HepG2 (cell line): Measurements from ENCODE around the gene GDI1. TPM values are rescaled to one million over a fixed set of nuclear protein-coding genes. Genes with fewer than 3 reads are reported as not detected.

ENCODE experiments used
- ATAC-seq: fragments of 200-7000 bp; cut with Tn5 transposase; 3 replicates; pipeline ENCODE4 v1.9.1; 2020; ENCODE audit warnings: mild to moderate bottlenecking, moderate library complexity
- BruUV-seq: library from RNA; stranded (reverse); fragments of 400-500 nt; replicated peaks from 2 replicates; lab custom pipeline; 2021; lab: Mats Ljungman, UMichigan
- CTCF ChIA-PET: fragments of 300-600 bp; formaldehyde crosslinking; extraction: SDS; loops from one replicate; lab custom pipeline; 2021; ENCODE audit warnings: low total read pairs, inconsistent platforms, low intra/inter-chr PET ratio; lab: Yijun Ruan, JAX
- POLR2A ChIA-PET: fragments of 350-600 bp; sonication (Branson Sonifier 250); formaldehyde crosslinking; loops from one replicate; lab custom pipeline; 2020; ENCODE audit warnings: antibody characterized with exemption, inconsistent platforms; lab: Yijun Ruan, JAX
- DNase-seq: peaks from one replicate; pipeline ENCODE4 v3.0.0-alpha.2; 2015; ENCODE audit warnings: low spot score
- FAIRE-seq: peaks from 3 replicates; lab custom pipeline; 2011; peaks lifted over from hg19 to GRCh38; lab: Jason Lieb, UNC
- H2AFZ ChIP-seq: one replicate; pipeline ENCODE4 v1.6.1; 2011; ENCODE audit warnings: low read length, inconsistent platforms
- H3K27ac ChIP-seq: fragments of 300-600 bp; 3 replicates; pipeline ENCODE4 v1.8.0; 2011; ENCODE audit warnings: mixed run types, mild to moderate bottlenecking, mixed read lengths, low read length, inconsistent platforms; ENCODE audit not compliant: insufficient read depth; ENCODE audit errors: extremely low read length
- H3K27me3 ChIP-seq, 2 experiments: fragments of 200-600 bp in 1 of 2; 2 replicates in 1 of 2; 3 replicates in 1 of 2; pipeline versions ENCODE4 v1.6.0 to v1.8.0; 2011; ENCODE audit warnings: low read length in 2 of 2, mild to moderate bottlenecking in 2 of 2, moderate library complexity in 2 of 2, inconsistent platforms in 1 of 2; ENCODE audit not compliant: insufficient read depth in 2 of 2, control insufficient read depth in 1 of 2
- H3K36me3 ChIP-seq, 2 experiments: fragments of 200-600 bp in 1 of 2; replicated peaks in 1 of 2; 2 replicates in 1 of 2; 3 replicates in 1 of 2; pipeline versions ENCODE4 v1.5.1 to v1.8.0; 2011; ENCODE audit warnings: low read length in 2 of 2, inconsistent platforms in 1 of 2; ENCODE audit not compliant: insufficient read depth in 2 of 2, control insufficient read depth in 1 of 2
- H3K4me1 ChIP-seq: 2 replicates; pipeline ENCODE4 v1.5.1; 2012; ENCODE audit warnings: low read length, inconsistent platforms; ENCODE audit not compliant: insufficient read depth
- H3K4me2 ChIP-seq: 2 replicates; pipeline ENCODE4 v1.6.0; 2011; ENCODE audit warnings: low read depth, low read length, inconsistent platforms
- H3K4me3 ChIP-seq, 3 experiments: fragments of 200-600 bp in 1 of 3; sonication (generic), shearing (Covaris generic) in 1 of 3; replicated peaks in 1 of 3; 2 replicates each; pipeline ENCODE4 v1.5.1; 2011 to 2016; ENCODE audit warnings: low read length in 3 of 3, inconsistent platforms in 2 of 3, low read depth in 2 of 3, mild to moderate bottlenecking in 2 of 3, control low read depth in 1 of 3, mixed read lengths in 1 of 3; ENCODE audit not compliant: insufficient read depth in 1 of 3
- H3K79me2 ChIP-seq: one replicate; pipeline ENCODE4 v1.6.1; 2011; ENCODE audit warnings: low read length, inconsistent platforms; ENCODE audit not compliant: insufficient read depth
- H3K9ac ChIP-seq: 2 replicates; pipeline ENCODE4 v1.6.0; 2011; ENCODE audit warnings: mild to moderate bottlenecking, low read depth, low read length, inconsistent platforms; ENCODE audit not compliant: insufficient read depth
- H3K9me3 ChIP-seq: 2 replicates; pipeline ENCODE4 v1.5.1; 2012; ENCODE audit warnings: mild to moderate bottlenecking, low read length
- H4K20me1 ChIP-seq: 2 replicates; pipeline ENCODE4 v1.6.0; 2011; ENCODE audit warnings: inconsistent platforms, mild to moderate bottlenecking, low read length, moderate library complexity; ENCODE audit not compliant: insufficient read depth
- GPN1 ChIP-seq: sonication (generic); formaldehyde crosslinking; IDR thresholded peaks from 2 replicates; pipeline ENCODE4 v1.5.1; 2020; ENCODE audit warnings: missing genetic modification reagents, borderline replicate concordance
- HNRNPH1 ChIP-seq: fragments of 200-400 bp; formaldehyde crosslinking; optimal IDR thresholded peaks from 2 replicates; pipeline ENCODE3; 2017; ENCODE audit warnings: mild to moderate bottlenecking, low read depth, low read length
- NRL ChIP-seq: sonication (generic); formaldehyde crosslinking; IDR thresholded peaks from 2 replicates; pipeline ENCODE4 v1.5.0; 2020; ENCODE audit warnings: missing genetic modification reagents, mild to moderate bottlenecking, moderate library complexity, borderline replicate concordance
- SMAD3 ChIP-seq: sonication (generic); formaldehyde crosslinking; IDR thresholded peaks from 2 replicates; pipeline ENCODE4 v1.4.0; 2020; ENCODE audit warnings: missing genetic modification reagents
- TEAD3 ChIP-seq: optimal IDR thresholded peaks from 2 replicates; pipeline ENCODE3; 2016; ENCODE audit warnings: borderline replicate concordance
- ZNF83 ChIP-seq: sonication (generic); formaldehyde crosslinking; IDR thresholded peaks from 2 replicates; pipeline ENCODE4 v1.4.0; 2020; ENCODE audit warnings: missing genetic modification reagents, mild to moderate bottlenecking, borderline replicate concordance
- ZNF891 ChIP-seq: sonication (generic); formaldehyde crosslinking; IDR thresholded peaks from 2 replicates; pipeline ENCODE4 v1.5.0; 2020; ENCODE audit warnings: mild to moderate bottlenecking, missing genetic modification reagents
- WGBS: methylation state at CpG from one replicate; pipeline ENCODE4 v1.1.6; 2017; ENCODE audit warnings: low lambda C conversion rate; 5-methylcytosine and 5-hydroxymethylcytosine counted together
- in situ Hi-C: cut with HindIII; loops from 2 replicates; pipeline ENCODE4 v1.10.0; 2017; ENCODE audit warnings: low pct_unique_long_range_greater_than_20kb; ENCODE audit not compliant: extremely low pct_ligation_motif_present
- intact Hi-C: fragments of 100-400 bp; cut with micrococcal nuclease; formaldehyde crosslinking; loops from one replicate; pipeline ENCODE4 v1.10.0; 2022; ENCODE audit not compliant: unreplicated experiment
- polyA plus RNA-seq, 8 experiments: library from polyadenylated mRNA; depleted of rRNA in 3 of 8; stranded (reverse) in 7 of 8; unstranded in 1 of 8; fragments of >200 nt; fragmentation: Illumina TruSeq in 4 of 8; extraction: Trizol in 4 of 8; gene quantifications; 2 replicates each; pipeline versions ENCODE4 v1.2.1 to v1.2.3, GENCODE V29; 2011 to 2016; ENCODE audit warnings: low read depth in 4 of 8, missing spikeins in 1 of 8, mixed read lengths in 1 of 8; ENCODE audit not compliant: insufficient read depth in 1 of 8
- total RNA-seq, 5 experiments: library from RNA; depleted of rRNA; stranded (reverse); fragments of >200 nt; fragmentation: Illumina TruSeq; extraction: Trizol; gene quantifications; 2 replicates each; pipeline ENCODE4 v1.2.3, GENCODE V29; 2016; ENCODE audit warnings: low read depth in 1 of 5
- TF ChIP-seq, protein P1 (sequence below): sonication (generic); formaldehyde crosslinking; IDR thresholded peaks from 2 replicates; pipeline ENCODE4 v1.5.1; 2020; ENCODE audit warnings: missing genetic modification reagents, mild to moderate bottlenecking, borderline replicate concordance
- TF ChIP-seq, protein P2 (sequence below): sonication (generic); formaldehyde crosslinking; IDR thresholded peaks from 2 replicates; pipeline ENCODE4 v1.4.0; 2020; ENCODE audit warnings: mild to moderate bottlenecking, missing genetic modification reagents
- TF ChIP-seq, protein P3 (sequence below): sonication (generic); formaldehyde crosslinking; IDR thresholded peaks from 2 replicates; pipeline ENCODE4 v1.4.0; 2020; ENCODE audit warnings: missing genetic modification reagents

Gene GDI1
- total and polyA plus RNA-seq, 2 of the 13 experiments (the other 11 are each of a cell fraction or from before 2014, with no cell fraction given): 17.4 to 105 TPM

DNA sequence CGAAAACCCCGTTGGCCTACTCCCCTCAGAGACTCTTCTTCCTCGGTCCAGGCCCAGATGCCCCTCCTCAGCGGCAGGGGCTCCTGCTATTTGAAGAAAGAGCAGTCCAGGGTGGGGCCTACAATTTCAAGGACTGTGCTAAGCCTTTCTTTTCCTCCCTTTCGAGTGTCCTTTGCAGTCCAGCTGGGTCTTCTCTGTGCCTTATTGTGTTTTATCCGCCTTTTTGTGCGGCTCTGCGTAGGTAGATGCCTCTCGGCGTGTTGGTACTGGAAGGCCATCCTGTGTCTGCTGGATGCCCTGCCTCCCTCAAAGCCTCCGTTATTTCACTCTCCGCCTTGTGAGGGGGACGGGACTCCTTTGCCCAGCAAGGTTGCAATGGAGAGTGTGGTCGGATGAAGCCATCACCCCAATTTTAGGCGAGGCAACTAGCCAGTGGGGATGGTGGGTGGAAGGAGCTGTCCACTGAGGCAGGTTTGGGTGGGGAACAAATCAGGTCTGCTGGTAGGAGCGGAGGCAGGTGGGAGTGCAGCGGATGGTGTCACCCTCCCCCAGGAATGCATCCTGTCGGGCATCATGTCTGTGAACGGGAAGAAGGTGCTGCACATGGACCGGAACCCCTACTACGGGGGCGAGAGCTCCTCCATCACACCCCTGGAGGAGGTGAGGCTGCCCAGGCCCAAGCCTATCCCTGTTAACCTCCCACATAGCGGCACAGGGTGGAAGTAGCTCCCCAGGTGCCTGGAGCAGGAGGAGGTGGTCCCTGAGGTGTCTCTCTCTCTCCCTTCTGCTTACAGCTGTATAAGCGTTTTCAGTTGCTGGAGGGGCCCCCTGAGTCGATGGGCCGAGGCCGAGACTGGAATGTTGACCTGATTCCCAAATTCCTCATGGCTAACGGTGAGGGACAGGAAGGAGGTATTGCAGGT lies 1.3 kb downstream of the GDI1 start:
- ATAC-seq: no peak
- Histone ChIP-seq H4K20me1 (no peaks in the 10 kb centered on the region), H3K4me3 (peak overlapping the region; percentile 54 to 87 (median 72); a peak in 5 of 6 replicates), H3K9me3 (no peaks in the 10 kb centered on the region), H3K27ac (no peak overlapping the region), H3K4me1 (peaks cover 8% of the 10 kb centered on the region), H3K79me2 (peaks cover 14% of the 10 kb centered on the region), H3K9ac (peak overlapping the region; percentile 60), H3K27me3 (no peaks in the 10 kb centered on the region), H3K4me2 (peak overlapping the region; percentile 74), H2AFZ (no peak overlapping the region), H3K36me3 (peaks cover 0 to 2% of the 10 kb centered on the region in 2 experiments; a peak in 3 of 5 replicates)
- FAIRE-seq: no peak
- intact Hi-C loops: no loop called here
- ChIA-PET CTCF (no interaction called here), POLR2A (no interaction called here)
- in situ Hi-C loops: no loop called here
- no peak for TF ChIP-seq NRL (CRISPR knock-in tag)
- TF ChIP-seq, protein P1, sequence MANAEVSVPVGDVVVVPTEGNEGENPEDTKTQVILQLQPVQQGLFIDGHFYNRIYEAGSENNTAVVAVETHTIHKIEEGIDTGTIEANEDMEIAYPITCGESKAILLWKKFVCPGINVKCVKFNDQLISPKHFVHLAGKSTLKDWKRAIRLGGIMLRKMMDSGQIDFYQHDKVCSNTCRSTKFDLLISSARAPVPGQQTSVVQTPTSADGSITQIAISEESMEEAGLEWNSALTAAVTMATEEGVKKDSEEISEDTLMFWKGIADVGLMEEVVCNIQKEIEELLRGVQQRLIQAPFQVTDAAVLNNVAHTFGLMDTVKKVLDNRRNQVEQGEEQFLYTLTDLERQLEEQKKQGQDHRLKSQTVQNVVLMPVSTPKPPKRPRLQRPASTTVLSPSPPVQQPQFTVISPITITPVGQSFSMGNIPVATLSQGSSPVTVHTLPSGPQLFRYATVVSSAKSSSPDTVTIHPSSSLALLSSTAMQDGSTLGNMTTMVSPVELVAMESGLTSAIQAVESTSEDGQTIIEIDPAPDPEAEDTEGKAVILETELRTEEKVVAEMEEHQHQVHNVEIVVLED: no peak
- no TSS peak for BruUV-seq
- 78% methylated on average over 20 of the region's 28 CpGs for WGBS
- DNase-seq: no peak

DNA sequence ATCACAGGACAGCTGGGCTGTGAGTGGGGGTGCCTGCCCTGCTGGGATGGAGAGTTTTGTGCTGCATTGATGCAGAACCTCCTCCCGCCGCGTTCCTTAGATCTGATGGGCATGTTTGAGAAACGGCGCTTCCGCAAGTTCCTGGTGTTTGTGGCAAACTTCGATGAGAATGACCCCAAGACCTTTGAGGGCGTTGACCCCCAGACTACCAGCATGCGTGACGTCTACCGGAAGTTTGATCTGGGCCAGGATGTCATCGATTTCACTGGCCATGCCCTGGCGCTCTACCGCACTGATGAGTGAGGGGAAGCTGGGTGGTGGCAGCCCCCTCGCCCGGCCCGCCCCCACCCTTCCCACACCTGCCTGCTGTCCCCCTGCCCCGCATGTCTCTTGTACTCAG lies 2.9 kb downstream of the GDI1 start:
- no peak overlapping the region for H3K9ac ChIP-seq
- FAIRE-seq: no peak
- H3K27me3 ChIP-seq: no peaks in the 10 kb centered on the region
- no peak overlapping the region for H3K27ac ChIP-seq
- no peak for ATAC-seq
- peaks cover 11% of the 10 kb centered on the region for H3K4me1 ChIP-seq
- in situ Hi-C loops (no loop called here), intact Hi-C loops (no loop called here)
- 99% methylated on average over 10 of the region's 18 CpGs for WGBS
- POLR2A ChIA-PET: no interaction called here
- H3K36me3 ChIP-seq: peaks cover 0 to 2% of the 10 kb centered on the region in 2 experiments; a peak in 3 of 5 replicates
- peaks cover 14% of the 10 kb centered on the region for H3K79me2 ChIP-seq
- H4K20me1 ChIP-seq: no peaks in the 10 kb centered on the region
- H3K4me3 ChIP-seq: no peak overlapping the region
- TF ChIP-seq TEAD3 (CRISPR knock-in tag) (no peak), ZNF83 (CRISPR knock-in tag) (no peak), ZNF891 (CRISPR knock-in tag) (no peak), GPN1 (CRISPR knock-in tag) (no peak), SMAD3 (no peak), HNRNPH1 (no peak)
- TF ChIP-seq, protein P2, sequence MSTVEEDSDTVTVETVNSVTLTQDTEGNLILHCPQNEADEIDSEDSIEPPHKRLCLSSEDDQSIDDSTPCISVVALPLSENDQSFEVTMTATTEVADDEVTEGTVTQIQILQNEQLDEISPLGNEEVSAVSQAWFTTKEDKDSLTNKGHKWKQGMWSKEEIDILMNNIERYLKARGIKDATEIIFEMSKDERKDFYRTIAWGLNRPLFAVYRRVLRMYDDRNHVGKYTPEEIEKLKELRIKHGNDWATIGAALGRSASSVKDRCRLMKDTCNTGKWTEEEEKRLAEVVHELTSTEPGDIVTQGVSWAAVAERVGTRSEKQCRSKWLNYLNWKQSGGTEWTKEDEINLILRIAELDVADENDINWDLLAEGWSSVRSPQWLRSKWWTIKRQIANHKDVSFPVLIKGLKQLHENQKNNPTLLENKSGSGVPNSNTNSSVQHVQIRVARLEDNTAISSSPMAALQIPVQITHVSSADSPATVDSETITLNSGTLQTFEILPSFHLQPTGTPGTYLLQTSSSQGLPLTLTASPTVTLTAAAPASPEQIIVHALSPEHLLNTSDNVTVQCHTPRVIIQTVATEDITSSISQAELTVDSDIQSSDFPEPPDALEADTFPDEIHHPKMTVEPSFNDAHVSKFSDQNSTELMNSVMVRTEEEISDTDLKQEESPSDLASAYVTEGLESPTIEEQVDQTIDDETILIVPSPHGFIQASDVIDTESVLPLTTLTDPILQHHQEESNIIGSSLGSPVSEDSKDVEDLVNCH (CRISPR knock-in tag): no peak
- TF ChIP-seq, protein P3, sequence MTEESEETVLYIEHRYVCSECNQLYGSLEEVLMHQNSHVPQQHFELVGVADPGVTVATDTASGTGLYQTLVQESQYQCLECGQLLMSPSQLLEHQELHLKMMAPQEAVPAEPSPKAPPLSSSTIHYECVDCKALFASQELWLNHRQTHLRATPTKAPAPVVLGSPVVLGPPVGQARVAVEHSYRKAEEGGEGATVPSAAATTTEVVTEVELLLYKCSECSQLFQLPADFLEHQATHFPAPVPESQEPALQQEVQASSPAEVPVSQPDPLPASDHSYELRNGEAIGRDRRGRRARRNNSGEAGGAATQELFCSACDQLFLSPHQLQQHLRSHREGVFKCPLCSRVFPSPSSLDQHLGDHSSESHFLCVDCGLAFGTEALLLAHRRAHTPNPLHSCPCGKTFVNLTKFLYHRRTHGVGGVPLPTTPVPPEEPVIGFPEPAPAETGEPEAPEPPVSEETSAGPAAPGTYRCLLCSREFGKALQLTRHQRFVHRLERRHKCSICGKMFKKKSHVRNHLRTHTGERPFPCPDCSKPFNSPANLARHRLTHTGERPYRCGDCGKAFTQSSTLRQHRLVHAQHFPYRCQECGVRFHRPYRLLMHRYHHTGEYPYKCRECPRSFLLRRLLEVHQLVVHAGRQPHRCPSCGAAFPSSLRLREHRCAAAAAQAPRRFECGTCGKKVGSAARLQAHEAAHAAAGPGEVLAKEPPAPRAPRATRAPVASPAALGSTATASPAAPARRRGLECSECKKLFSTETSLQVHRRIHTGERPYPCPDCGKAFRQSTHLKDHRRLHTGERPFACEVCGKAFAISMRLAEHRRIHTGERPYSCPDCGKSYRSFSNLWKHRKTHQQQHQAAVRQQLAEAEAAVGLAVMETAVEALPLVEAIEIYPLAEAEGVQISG (CRISPR knock-in tag): no peak
- DNase-seq: no peak
- no TSS peak for BruUV-seq
- H3K9me3 ChIP-seq: no peaks in the 10 kb centered on the region
- H3K4me2 ChIP-seq: no peak overlapping the region
- CTCF ChIA-PET: no interaction called here
- no peak overlapping the region for H2AFZ ChIP-seq
